H1 (cell line): ENCODE data around the gene MCF2L. TPM values are rescaled to one million over a fixed set of nuclear protein-coding genes. Genes with fewer than 3 reads are reported as not detected.

ENCODE experiments used
- CTCF ChIA-PET: fragments of 300-600 bp; sonication (Branson Sonifier 250); formaldehyde crosslinking; loops from one replicate; lab custom pipeline; 2021; ENCODE audit not compliant: partially characterized antibody; lab: Charles Lee
- POLR2A ChIA-PET: fragments of 300-600 bp; sonication (Branson Sonifier 250); formaldehyde crosslinking; loops from one replicate; lab custom pipeline; 2021; ENCODE audit warnings: inconsistent platforms; ENCODE audit not compliant: partially characterized antibody; lab: Charles Lee
- DNase-seq, 2 experiments: peaks; one replicate each; pipeline versions ENCODE4 v3.0.0 to v3.0.0-alpha.2; 2010 to 2022; ENCODE audit warnings: low spot score in 2 of 2, low read depth in 1 of 2, mixed read lengths in 1 of 2
- FAIRE-seq: peaks from 2 replicates; lab custom pipeline; 2011; peaks lifted over from hg19 to GRCh38; lab: Jason Lieb, UNC
- H2AFZ ChIP-seq: 2 replicates; pipeline ENCODE4 v1.8.1; 2012; ENCODE audit warnings: low read length, inconsistent platforms
- H2AK5ac ChIP-seq: 2 replicates; pipeline ENCODE4 v1.6.1; 2013; ENCODE audit warnings: low read depth, low read length
- H2BK120ac ChIP-seq: replicated peaks from 2 replicates; pipeline ENCODE3; 2013; ENCODE audit warnings: low read depth, low read length, inconsistent platforms
- H2BK12ac ChIP-seq: 2 replicates; pipeline ENCODE4 v1.6.1; 2013; ENCODE audit warnings: low read depth, low read length
- H2BK15ac ChIP-seq: 2 replicates; pipeline ENCODE4 v1.6.1; 2013; ENCODE audit warnings: low read length
- H2BK20ac ChIP-seq: 2 replicates; pipeline ENCODE4 v1.6.1; 2013; ENCODE audit warnings: low read length
- H2BK5ac ChIP-seq: 2 replicates; pipeline ENCODE4 v1.6.1; 2013; ENCODE audit warnings: low read depth, low read length
- H3K14ac ChIP-seq: 2 replicates; pipeline ENCODE4 v1.6.1; 2013; ENCODE audit warnings: inconsistent platforms; ENCODE audit not compliant: insufficient read length
- H3K18ac ChIP-seq: 2 replicates; pipeline ENCODE4 v1.6.1; 2013; ENCODE audit warnings: low read length; ENCODE audit errors: extremely low read depth
- H3K23ac ChIP-seq: 2 replicates; pipeline ENCODE4 v1.6.1; 2013; ENCODE audit warnings: inconsistent platforms; ENCODE audit not compliant: insufficient read length
- H3K23me2 ChIP-seq: 2 replicates; pipeline ENCODE4 v1.6.1; 2013; ENCODE audit warnings: low read depth, low read length
- H3K27ac ChIP-seq: 2 replicates; pipeline ENCODE4 v1.6.1; 2011; ENCODE audit warnings: low read depth, low read length, inconsistent platforms
- H3K27me3 ChIP-seq, 4 experiments: replicated peaks in 1 of 4; 1 replicate in 1 of 4; 2 replicates in 3 of 4; pipeline versions ENCODE4 v1.6.1 to v1.8.1; 2011 to 2013; ENCODE audit warnings: low read length in 3 of 4, mild to moderate bottlenecking in 3 of 4, inconsistent platforms in 2 of 4, mixed read lengths in 2 of 4, moderate library complexity in 1 of 4; ENCODE audit not compliant: control insufficient read depth in 3 of 4, insufficient read depth in 3 of 4; ENCODE audit errors: extremely low read depth in 1 of 4
- H3K36me3 ChIP-seq, 4 experiments: 2 replicates each; pipeline versions ENCODE4 v1.6.1 to v1.8.1; 2011 to 2013; ENCODE audit warnings: mild to moderate bottlenecking in 4 of 4, low read length in 3 of 4, moderate library complexity in 2 of 4, control low read depth in 1 of 4, inconsistent platforms in 1 of 4; ENCODE audit not compliant: insufficient read depth in 4 of 4, control insufficient read depth in 2 of 4
- H3K4ac ChIP-seq: replicated peaks from 2 replicates; pipeline ENCODE3; 2013; ENCODE audit warnings: low read length, low read depth, mixed read lengths, inconsistent platforms; ENCODE audit not compliant: insufficient read length
- H3K4me1 ChIP-seq, 4 experiments: replicated peaks in 1 of 4; 1 replicate in 1 of 4; 2 replicates in 3 of 4; pipeline versions ENCODE4 v1.6.1 to v1.8.1; 2011 to 2013; ENCODE audit warnings: low read length in 3 of 4, inconsistent platforms in 2 of 4, mixed read lengths in 1 of 4; ENCODE audit not compliant: insufficient read depth in 4 of 4, control insufficient read depth in 3 of 4
- H3K4me2 ChIP-seq, 2 experiments: 2 replicates each; pipeline versions ENCODE4 v1.6.1 to v1.8.1; 2011 to 2013; ENCODE audit warnings: low read depth in 2 of 2, low read length in 2 of 2, control low read depth in 1 of 2, inconsistent platforms in 1 of 2, mild to moderate bottlenecking in 1 of 2; ENCODE audit not compliant: insufficient read depth in 1 of 2
- H3K4me3 ChIP-seq, 4 experiments: fragments of 200-600, 300-600 bp in 1 of 4; sonication (generic), shearing (Covaris generic), sonication (Bioruptor Twin) in 1 of 4; 2 replicates each; pipeline versions ENCODE4 v1.5.1 to v1.8.1; 2011 to 2016; ENCODE audit warnings: low read length in 4 of 4, low read depth in 3 of 4, control low read depth in 2 of 4, inconsistent platforms in 2 of 4, mild to moderate bottlenecking in 2 of 4, mixed read lengths in 1 of 4, moderate library complexity in 1 of 4; ENCODE audit not compliant: insufficient read depth in 2 of 4; ENCODE audit errors: extremely low read depth in 1 of 4
- H3K56ac ChIP-seq: replicated peaks from 2 replicates; pipeline ENCODE3; 2013; ENCODE audit warnings: low read depth, mild to moderate bottlenecking, mixed read lengths, low read length, inconsistent platforms; ENCODE audit not compliant: insufficient read length
- H3K79me1 ChIP-seq: 2 replicates; pipeline ENCODE4 v1.6.1; 2013; ENCODE audit warnings: low read depth, low read length, control low read depth
- H3K79me2 ChIP-seq, 2 experiments: 2 replicates each; pipeline versions ENCODE4 v1.6.1 to v1.8.1; 2012 to 2013; ENCODE audit warnings: low read length in 2 of 2, mild to moderate bottlenecking in 2 of 2, inconsistent platforms in 1 of 2; ENCODE audit not compliant: insufficient read depth in 2 of 2, control insufficient read depth in 1 of 2
- H3K9ac ChIP-seq, 4 experiments: replicated peaks in 1 of 4; 1 replicate in 1 of 4; 2 replicates in 3 of 4; pipeline versions ENCODE4 v1.6.1 to v1.8.1; 2011 to 2013; ENCODE audit warnings: low read depth in 3 of 4, low read length in 3 of 4, control low read depth in 2 of 4, mild to moderate bottlenecking in 2 of 4, moderate library complexity in 2 of 4, inconsistent platforms in 1 of 4; ENCODE audit errors: extremely low read depth in 1 of 4
- H3K9me3 ChIP-seq, 2 experiments: 2 replicates each; pipeline versions ENCODE4 v1.6.1 to v1.8.1; 2012 to 2013; ENCODE audit warnings: mild to moderate bottlenecking in 2 of 2, moderate library complexity in 2 of 2, control low read depth in 1 of 2, inconsistent platforms in 1 of 2, low read depth in 1 of 2, low read length in 1 of 2, mixed read lengths in 1 of 2; ENCODE audit not compliant: insufficient read depth in 2 of 2
- H4K20me1 ChIP-seq, 2 experiments: replicated peaks in 1 of 2; 2 replicates each; pipeline versions ENCODE3 to v1.8.1; 2011 to 2013; ENCODE audit warnings: inconsistent platforms in 2 of 2, low read length in 2 of 2, mild to moderate bottlenecking in 1 of 2; ENCODE audit not compliant: insufficient read depth in 2 of 2, control insufficient read depth in 1 of 2
- H4K5ac ChIP-seq: 2 replicates; pipeline ENCODE4 v1.6.1; 2013; ENCODE audit warnings: low read length, low read depth, mixed read lengths, inconsistent platforms; ENCODE audit not compliant: insufficient read length
- H4K8ac ChIP-seq: 2 replicates; pipeline ENCODE4 v1.8.0; 2013; ENCODE audit warnings: mild to moderate bottlenecking, moderate library complexity, low read length, inconsistent platforms; ENCODE audit not compliant: insufficient read depth; ENCODE audit errors: extremely low read depth
- H4K91ac ChIP-seq: replicated peaks from 2 replicates; pipeline ENCODE3; 2013; ENCODE audit warnings: low read length, mixed read lengths, inconsistent platforms; ENCODE audit not compliant: insufficient read length
- KDM5A ChIP-seq: fragments of 200-600 bp; IDR thresholded peaks from 2 replicates; pipeline ENCODE4 v1.7.1; 2012; ENCODE audit warnings: mild to moderate bottlenecking, low read length, inconsistent platforms, mixed read lengths
- WGBS, 2 experiments: shearing (Covaris generic) in 1 of 2; methylation state at CpG; one replicate each; pipeline versions ENCODE4 v1.1.6 to v1.1.7; 2013 to 2015; ENCODE audit warnings: low lambda C conversion rate in 2 of 2, mixed read lengths in 2 of 2, inconsistent platforms in 1 of 2, low coverage in 1 of 2, missing lambda C conversion rate in 1 of 2; ENCODE audit not compliant: insufficient replicate concordance in 2 of 2, insufficient coverage in 1 of 2, insufficient read length in 1 of 2; ENCODE audit errors: extremely low coverage in 1 of 2, missing lambda C conversion rate in 1 of 2; 5-methylcytosine and 5-hydroxymethylcytosine counted together
- polyA plus RNA-seq, 7 experiments: library from polyadenylated mRNA; depleted of rRNA in 3 of 7; stranded (reverse) in 5 of 7; unstranded in 2 of 7; fragments of >200 nt in 5 of 7; fragments of 200-250 nt in 2 of 7; gene quantifications; 1 replicate in 5 of 7; 2 replicates in 1 of 7; 4 replicates in 1 of 7; pipeline versions ENCODE4 v1.2.1 to v1.2.3, GENCODE V29; 2011 to 2013; ENCODE audit warnings: missing spikeins in 2 of 7, mixed read lengths in 2 of 7
- total RNA-seq: library from RNA; stranded (reverse); fragmentation: NEBNext Ultra II Directional; extraction: Animal tissue kit (Norgen Biotek cat#: 25700); gene quantifications from 2 replicates; pipeline ENCODE4 v1.2.1, GENCODE V29; 2021

MCF2L gene
- total and polyA plus RNA-seq, 2 of the 8 experiments (the other 6 are each of a cell fraction or from before 2014, with no cell fraction given), result 10.1 to 24.4 TPM

- ChIA-PET CTCF (interaction anchor here (0.7 to 5.6 kb wide), 9 partner anchors 9 to 103 kb away, joined by 3 to 33 read pairs (median 5); no protein-coding TSS in a partner anchor), POLR2A (interaction anchor here (0.6 to 1.1 kb wide), 2 partner anchors 10 to 75 kb away, joined by 3 to 4 read pairs; no protein-coding TSS in a partner anchor)
These were observed 13.4 kb downstream of the MCF2L start for GRCh38 chr13:112982281-112983041.

More at GRCh38 chr13:112982281-112983041, 13.4 kb downstream of the MCF2L start:
- no peaks in the 10 kb centered on the region for H3K27me3 ChIP-seq
- no peak for DNase-seq
- H2AFZ ChIP-seq, result no peak overlapping the region
- peak overlapping the region in 1 of 4 experiments; percentile 5; a peak in 1 of 7 replicates for H3K9ac ChIP-seq
- H4K20me1 ChIP-seq, result no peaks in the 10 kb centered on the region
- TF ChIP-seq KDM5A, result no peak
- TF ChIP-seq, all 59 proteins: peak for 0
- Histone ChIP-seq H2AK5ac (peak overlapping the region; percentile 16; the same call in 1 of the 2 replicates), H3K4me3 (no peak overlapping the region), H3K36me3 (no peaks in the 10 kb centered on the region), H3K14ac (no peak overlapping the region), H4K5ac (no peak overlapping the region), H3K56ac (no peak overlapping the region), H2BK20ac (no peak overlapping the region), H3K79me1 (no peaks in the 10 kb centered on the region; the same call in 1 of the 2 replicates), H3K4ac (no peak overlapping the region), H3K23ac (no peak overlapping the region), H4K91ac (no peak overlapping the region), H2BK12ac (no peak overlapping the region), H3K27ac (no peak overlapping the region), H3K4me1 (peaks cover 0 to 9% (median under 1%) of the 10 kb centered on the region in 4 experiments; a peak in 3 of 7 replicates), H3K23me2 (no peaks in the 10 kb centered on the region), H2BK15ac (no peak overlapping the region), H3K4me2 (no peak overlapping the region), H2BK5ac (no peak overlapping the region), H3K79me2 (no peaks in the 10 kb centered on the region), H4K8ac (peak overlapping the region; percentile 82), H3K9me3 (no peaks in the 10 kb centered on the region), H3K18ac (no peak overlapping the region), H2BK120ac (no peak overlapping the region)
- FAIRE-seq, result no peak
- WGBS, 2 experiments, result 93% methylated on average over 23 of the region's 33 CpGs; no CpG with 5 or more reads in 1 of the 2 experiments
